Endothelial cell of umbilical vein (primary cell): ENCODE data around the gene ASB8. TPM values are rescaled to one million over a fixed set of nuclear protein-coding genes. Genes with fewer than 3 reads are reported as not detected.

ENCODE experiments used
- BruUV-seq: library from RNA; stranded (reverse); fragments of 400-500 nt; replicated peaks from 2 replicates; lab custom pipeline; 2021; lab: Mats Ljungman, UMichigan
- CTCF ChIA-PET: fragments of 300-600, 350-600 bp; sonication (Branson Sonifier 250); formaldehyde crosslinking; loops from one replicate; lab custom pipeline; 2021; ENCODE audit warnings: antibody characterized with exemption, inconsistent platforms; lab: Charles Lee
- POLR2A ChIA-PET: fragments of 300-600, 350-600 bp; sonication (Branson Sonifier 250); formaldehyde crosslinking; loops from one replicate; lab custom pipeline; 2021; ENCODE audit warnings: antibody characterized with exemption, inconsistent platforms; lab: Charles Lee
- DNase-seq: peaks from one replicate; pipeline ENCODE4 v3.0.0-alpha.2; 2011; ENCODE audit warnings: low read depth, low spot score
- FAIRE-seq: peaks from 2 replicates; lab custom pipeline; 2011; peaks lifted over from hg19 to GRCh38; lab: Jason Lieb, UNC
- H2AFZ ChIP-seq: 2 replicates; pipeline ENCODE4 v1.6.0; 2012; ENCODE audit warnings: low read depth, low read length, control low read depth, inconsistent platforms
- H3K27ac ChIP-seq: 2 replicates; pipeline ENCODE4 v1.5.1; 2011; ENCODE audit warnings: low read depth, mild to moderate bottlenecking, control low read depth, low read length, moderate library complexity; ENCODE audit not compliant: insufficient read depth
- H3K27me3 ChIP-seq, 2 experiments: 2 replicates each; pipeline versions ENCODE4 v1.6.0 to v1.6.1; 2011; ENCODE audit warnings: low read length in 2 of 2, mixed read lengths in 1 of 2; ENCODE audit not compliant: control insufficient read depth in 2 of 2, insufficient read depth in 2 of 2
- H3K36me3 ChIP-seq, 2 experiments: 2 replicates in 1 of 2; 3 replicates in 1 of 2; pipeline ENCODE4 v1.5.1; 2011; ENCODE audit warnings: low read length in 2 of 2, mild to moderate bottlenecking in 1 of 2, moderate library complexity in 1 of 2; ENCODE audit not compliant: control insufficient read depth in 2 of 2, insufficient read depth in 2 of 2; ENCODE audit errors: extremely low read depth in 1 of 2
- H3K4me1 ChIP-seq: 3 replicates; pipeline ENCODE4 v1.5.1; 2011; ENCODE audit warnings: mild to moderate bottlenecking, low read length; ENCODE audit not compliant: control insufficient read depth, insufficient read depth; ENCODE audit errors: extremely low read depth
- H3K4me2 ChIP-seq: 2 replicates; pipeline ENCODE4 v1.6.1; 2011; ENCODE audit warnings: low read length, control low read depth, mixed read lengths; ENCODE audit not compliant: insufficient read depth
- H3K4me3 ChIP-seq, 3 experiments: fragments of 200-600 bp in 1 of 3; sonication (generic), shearing (Covaris generic) in 1 of 3; replicated peaks in 1 of 3; 2 replicates each; pipeline ENCODE4 v1.5.1; 2011 to 2016; ENCODE audit warnings: control low read depth in 3 of 3, low read length in 3 of 3, mild to moderate bottlenecking in 2 of 3, inconsistent platforms in 1 of 3, low read depth in 1 of 3, moderate library complexity in 1 of 3; ENCODE audit not compliant: insufficient read depth in 1 of 3
- H3K79me2 ChIP-seq: 2 replicates; pipeline ENCODE4 v1.6.0; 2012; ENCODE audit warnings: low read length, inconsistent platforms; ENCODE audit not compliant: control insufficient read depth, insufficient read depth
- H3K9ac ChIP-seq: replicated peaks from 2 replicates; pipeline ENCODE3; 2011; ENCODE audit warnings: low read length, control low read depth; ENCODE audit not compliant: insufficient read depth; ENCODE audit errors: extremely low read depth
- H3K9me1 ChIP-seq: replicated peaks from 3 replicates; pipeline ENCODE4 v1.6.0; 2011; ENCODE audit warnings: mild to moderate bottlenecking, low read length; ENCODE audit not compliant: control insufficient read depth, insufficient read depth; ENCODE audit errors: extremely low read depth
- H3K9me3 ChIP-seq: replicated peaks from 2 replicates; pipeline ENCODE4 v1.5.1; 2012; ENCODE audit warnings: low read length, inconsistent platforms; ENCODE audit not compliant: control insufficient read depth, insufficient read depth
- H4K20me1 ChIP-seq: replicated peaks from 2 replicates; pipeline ENCODE3; 2011; ENCODE audit warnings: mild to moderate bottlenecking, low read length; ENCODE audit not compliant: control insufficient read depth, insufficient read depth; ENCODE audit errors: extremely low read depth
- CTCF ChIP-seq, 2 donors: IDR thresholded peaks; 1 replicate in 1 of 2; 2 replicates in 1 of 2; pipeline ENCODE4 v1.5.1; 2011; ENCODE audit warnings: low read length in 2 of 2, mild to moderate bottlenecking in 2 of 2, moderate library complexity in 2 of 2, control low read depth in 1 of 2, inconsistent platforms in 1 of 2, low read depth in 1 of 2; ENCODE audit not compliant: insufficient read depth in 1 of 2; ENCODE audit errors: extremely low read depth in 1 of 2
- EZH2 ChIP-seq: IDR thresholded peaks from 2 replicates; pipeline ENCODE4 v1.6.1; 2012; ENCODE audit warnings: borderline replicate concordance, low read depth, mild to moderate bottlenecking, moderate library complexity, low read length, inconsistent platforms; ENCODE audit not compliant: severe bottlenecking
- FOS ChIP-seq: IDR thresholded peaks from 2 replicates; pipeline ENCODE4 v1.6.1; 2011; ENCODE audit warnings: mild to moderate bottlenecking, low read length, moderate library complexity, borderline replicate concordance; ENCODE audit not compliant: insufficient read depth
- GATA2 ChIP-seq: IDR thresholded peaks from 2 replicates; pipeline ENCODE4 v1.7.0; 2011; ENCODE audit warnings: low read depth, mild to moderate bottlenecking, moderate library complexity, mixed read lengths, low read length; ENCODE audit not compliant: insufficient read length, insufficient read depth
- JUN ChIP-seq: IDR thresholded peaks from 2 replicates; pipeline ENCODE4 v1.6.1; 2011; ENCODE audit warnings: borderline replicate concordance, low read depth; ENCODE audit not compliant: insufficient read length, insufficient read depth
- MYC ChIP-seq: IDR thresholded peaks from one replicate; pipeline ENCODE4 v1.6.1; 2011; ENCODE audit warnings: mild to moderate bottlenecking, low read depth, low read length
- POLR2A ChIP-seq: IDR thresholded peaks from 2 replicates; pipeline ENCODE4 v1.6.1; 2012; ENCODE audit warnings: low read depth, mild to moderate bottlenecking, control low read depth, low read length
- POLR2AphosphoS5 ChIP-seq: IDR thresholded peaks from 2 replicates; pipeline ENCODE4 v1.6.1; 2012; ENCODE audit warnings: low read depth, mild to moderate bottlenecking, control low read depth, low read length, moderate library complexity; ENCODE audit not compliant: insufficient read depth
- dilution Hi-C: fragments of 300-500 bp; cut with MboI; formaldehyde crosslinking; loops from one replicate; pipeline ENCODE4 v1.15.0; 2019; ENCODE audit warnings: low sequenced_read_pairs; ENCODE audit not compliant: extremely low pct_ligation_motif_present
- intact Hi-C: fragments of 100-400 bp; cut with micrococcal nuclease; formaldehyde crosslinking; loops from one replicate; pipeline ENCODE4 v1.10.0; 2022
- polyA plus RNA-seq, 4 experiments: library from polyadenylated mRNA; depleted of rRNA in 3 of 4; stranded (reverse) in 3 of 4; unstranded in 1 of 4; fragments of >200 nt; gene quantifications; 2 replicates each; pipeline versions ENCODE4 v1.2.1 to v1.2.3, GENCODE V29; 2011 to 2012; ENCODE audit warnings: missing spikeins in 1 of 4
- total RNA-seq: library from RNA; stranded (reverse); gene quantifications from 2 replicates; pipeline ENCODE4 v1.2.3, GENCODE V29; 2021
- TF ChIP-seq, protein P1 (sequence below): IDR thresholded peaks from 2 replicates; pipeline ENCODE4 v1.6.1; 2011; ENCODE audit not compliant: insufficient read depth, insufficient read length

ASB8 gene
- total and polyA plus RNA-seq, 2 donors (not counting 3 experiments of a cell fraction or from before 2014, with no cell fraction given) = 14.9 to 29.7 TPM

- no peak overlapping the region for H2AFZ ChIP-seq
These were observed 42.5 kb upstream of the ASB8 start for GRCh38 chr12:48199774-48200221.

More at GRCh38 chr12:48199774-48200221, 42.5 kb upstream of the ASB8 start:
- H3K27ac ChIP-seq = no peak overlapping the region
- intact Hi-C loops = loop anchor here (5.0 to 10.0 kb wide), 2 partner anchors 145 to 197 kb away; partner anchors contain the start of gene COL2A1
- no peaks in the 10 kb centered on the region for H3K9me3 ChIP-seq
- TF ChIP-seq FOS = no peak
- TF ChIP-seq CTCF (IDR thresholded peaks at IDR 0.05; ENCODE audit: extremely low read depth in 1 of 2, insufficient read depth in 1 of 2, low read depth in 1 of 2, low read length in 2 of 2) = no peak
- TF ChIP-seq JUN = no peak
- no peak for TF ChIP-seq POLR2AphosphoS5
- TF ChIP-seq EZH2 = no peak
- TF ChIP-seq, protein P1, sequence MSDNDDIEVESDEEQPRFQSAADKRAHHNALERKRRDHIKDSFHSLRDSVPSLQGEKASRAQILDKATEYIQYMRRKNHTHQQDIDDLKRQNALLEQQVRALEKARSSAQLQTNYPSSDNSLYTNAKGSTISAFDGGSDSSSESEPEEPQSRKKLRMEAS = no peak
- no peak for TF ChIP-seq MYC
- TF ChIP-seq GATA2 = no peak
- no peak for TF ChIP-seq POLR2A
- peaks cover 0 to 5% of the 10 kb centered on the region in 2 experiments for H3K27me3 ChIP-seq
- no peaks in the 10 kb centered on the region for H3K9me1 ChIP-seq
- no peak for DNase-seq
- no peaks in the 10 kb centered on the region for H3K79me2 ChIP-seq
- H3K4me3 ChIP-seq = no peak overlapping the region
- no TSS peak for BruUV-seq
- H3K4me2 ChIP-seq = no peak overlapping the region
- H3K4me1 ChIP-seq = peaks cover 8% of the 10 kb centered on the region
- H4K20me1 ChIP-seq = no peaks in the 10 kb centered on the region
- dilution Hi-C loops = no loop called here
- no peak overlapping the region for H3K9ac ChIP-seq
- no peaks in the 10 kb centered on the region for H3K36me3 ChIP-seq
- CTCF ChIA-PET = interaction anchor here (1.0 to 3.5 kb wide), 7 partner anchors 13 to 419 kb away, joined by 3 to 19 read pairs (median 4); partner anchors contain the start of genes ASB8 and TMEM106C
- FAIRE-seq = no peak
- POLR2A ChIA-PET = no interaction called here
